GM19023 (cell line): ENCODE data around the gene FOXO6.

Experiments used
- ATAC-seq: cut with Tn5 transposase; IDR thresholded peaks from one replicate; pipeline ENCODE4 v1.9.1; 2021; ENCODE audit warnings: mild to moderate bottlenecking, moderate library complexity; ENCODE audit not compliant: unreplicated experiment

The FOXO6 gene

DNA sequence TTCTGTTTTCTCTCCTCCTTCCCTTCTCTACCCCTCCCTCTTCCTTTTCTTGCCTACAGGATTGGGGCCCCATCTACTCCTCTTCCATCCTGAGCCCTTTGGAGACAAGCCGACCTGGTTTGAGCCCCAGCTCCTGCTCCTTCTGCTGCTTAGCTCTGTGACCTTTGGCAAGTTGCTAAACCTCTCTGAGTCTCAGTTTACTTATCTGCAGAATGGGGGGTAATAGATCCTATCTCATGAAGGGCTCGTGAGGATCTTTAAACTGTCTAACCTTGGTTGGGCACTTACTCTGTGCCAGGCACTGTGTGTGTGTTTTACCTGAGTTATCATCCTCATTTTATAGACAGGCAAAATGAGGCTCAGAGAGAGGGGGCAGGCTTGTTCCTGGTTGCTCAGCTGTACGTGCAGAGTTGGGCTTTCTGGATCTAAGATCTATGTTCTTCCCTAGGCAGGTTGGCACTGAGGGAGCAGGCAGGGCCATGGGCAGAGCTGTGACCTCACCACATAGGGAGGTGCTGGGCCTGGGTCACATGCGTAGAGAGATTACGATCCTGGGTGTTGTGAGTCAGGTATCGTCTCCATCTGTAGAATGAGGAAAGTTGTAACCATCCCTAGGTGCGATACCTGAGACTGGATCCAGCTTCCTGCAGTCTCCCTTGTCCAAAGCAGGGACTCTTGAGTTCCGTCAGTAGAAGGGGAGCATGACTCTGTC is 58.5 kb downstream of the FOXO6 start:
- no peak for ATAC-seq

DNA sequence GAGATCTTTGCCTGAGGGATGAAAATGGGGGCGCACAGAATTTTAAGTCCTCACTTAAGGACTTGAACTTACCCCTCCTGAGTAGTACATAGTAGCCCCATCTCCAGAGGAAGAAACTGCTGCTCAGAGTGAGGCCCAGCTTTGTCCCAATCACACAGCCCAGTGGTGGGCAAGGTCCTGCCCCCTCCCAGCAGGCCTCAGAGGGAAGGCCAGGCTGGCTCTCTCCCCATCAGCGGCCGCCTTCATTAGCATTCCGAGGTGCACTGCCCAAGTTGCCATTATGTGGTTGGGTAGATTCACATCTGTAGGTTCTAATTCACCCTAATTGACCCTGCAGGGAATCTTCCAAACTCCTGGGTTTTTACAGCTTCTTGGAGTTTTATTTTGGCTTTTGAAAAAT is 59.1 kb downstream of the FOXO6 start:
- ATAC-seq = no peak

DNA sequence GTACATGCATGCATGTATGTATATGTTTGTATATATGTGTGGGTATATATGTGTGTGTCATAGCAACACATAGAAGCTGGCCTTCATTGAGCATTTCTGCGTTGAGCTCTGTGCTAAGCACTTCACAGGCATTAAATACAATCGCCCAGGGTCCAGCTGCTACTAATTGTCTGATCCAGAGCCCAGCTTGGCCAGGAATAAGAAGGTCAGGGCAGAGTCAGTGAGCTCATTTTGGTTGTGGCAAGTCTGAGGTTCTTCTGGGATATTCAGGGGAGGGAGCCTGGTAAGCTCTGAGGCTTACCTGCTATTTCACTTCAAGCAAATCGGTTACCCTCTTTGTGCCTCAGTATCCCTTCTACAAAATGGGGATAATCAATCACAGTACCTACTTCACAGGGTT is 59.6 kb downstream of the FOXO6 start:
- ATAC-seq = no peak

- no peak for ATAC-seq
Observed at GRCh38 chr1:41422306-41422705, 61.1 kb downstream of the FOXO6 start.

DNA sequence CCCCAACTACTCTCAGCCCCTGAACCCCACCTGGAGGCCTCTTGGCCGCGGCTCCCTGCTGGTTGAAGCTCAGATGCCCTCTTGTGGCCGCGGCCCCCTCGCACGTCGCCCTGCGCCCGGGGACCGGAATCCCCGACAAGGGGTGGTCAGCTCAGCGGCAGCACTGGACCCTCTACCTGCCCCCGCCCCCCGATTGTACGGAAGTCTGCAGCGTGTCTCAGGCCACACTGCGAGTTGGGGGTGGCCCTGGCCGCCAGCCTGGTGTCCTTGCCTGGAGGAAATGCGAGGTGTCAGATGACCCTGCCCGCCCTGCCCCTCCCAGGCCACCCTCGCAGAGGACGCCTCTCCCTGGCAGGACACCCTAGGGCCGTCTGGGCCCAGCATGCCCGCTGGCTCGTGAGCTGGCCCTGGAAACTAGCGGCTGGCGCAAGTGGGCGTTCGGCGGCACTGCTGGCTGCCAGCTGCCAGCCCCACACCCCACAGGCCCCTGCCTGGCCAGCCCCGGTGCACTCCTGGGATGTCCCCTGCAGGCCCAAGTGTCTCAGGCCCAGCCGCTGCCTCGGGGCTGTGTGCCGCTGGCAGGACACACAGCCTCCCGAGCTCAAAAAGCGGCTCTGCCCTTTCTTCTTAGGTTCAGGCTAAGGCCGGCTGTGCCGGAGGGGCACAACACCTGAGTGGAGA is 62.4 kb downstream of the FOXO6 start:
- no peak for ATAC-seq

DNA sequence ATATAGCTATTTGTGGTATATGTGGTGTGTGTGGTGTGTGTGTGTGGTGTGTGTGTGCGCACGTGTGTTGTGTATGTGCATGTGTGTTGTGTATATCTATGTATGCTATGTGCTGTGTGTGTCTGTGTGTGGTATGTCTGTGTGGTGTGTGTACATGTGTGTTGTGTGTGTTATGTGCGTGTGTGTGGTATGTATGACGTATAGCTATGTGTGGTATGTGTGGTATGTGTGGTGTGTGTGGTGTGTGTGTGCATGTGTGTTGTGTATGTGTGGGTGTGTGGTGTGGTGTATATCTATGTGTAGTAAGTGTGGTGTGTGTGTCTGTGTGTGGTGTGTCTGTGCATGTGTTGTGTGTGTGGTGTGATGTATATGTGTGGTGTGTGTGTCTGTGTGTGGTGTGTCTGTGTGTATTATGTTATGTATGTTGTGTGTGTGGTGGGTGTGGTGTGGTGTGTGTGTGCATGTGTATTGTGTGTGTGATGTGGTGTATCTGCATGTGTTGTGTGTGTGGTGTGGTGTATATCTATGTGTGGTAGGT is 63.4 kb downstream of the FOXO6 start:
- ATAC-seq = no peak

GRCh38 chr1:41425369-41425768 is 64.1 kb downstream of the FOXO6 start:
- ATAC-seq = no peak

DNA sequence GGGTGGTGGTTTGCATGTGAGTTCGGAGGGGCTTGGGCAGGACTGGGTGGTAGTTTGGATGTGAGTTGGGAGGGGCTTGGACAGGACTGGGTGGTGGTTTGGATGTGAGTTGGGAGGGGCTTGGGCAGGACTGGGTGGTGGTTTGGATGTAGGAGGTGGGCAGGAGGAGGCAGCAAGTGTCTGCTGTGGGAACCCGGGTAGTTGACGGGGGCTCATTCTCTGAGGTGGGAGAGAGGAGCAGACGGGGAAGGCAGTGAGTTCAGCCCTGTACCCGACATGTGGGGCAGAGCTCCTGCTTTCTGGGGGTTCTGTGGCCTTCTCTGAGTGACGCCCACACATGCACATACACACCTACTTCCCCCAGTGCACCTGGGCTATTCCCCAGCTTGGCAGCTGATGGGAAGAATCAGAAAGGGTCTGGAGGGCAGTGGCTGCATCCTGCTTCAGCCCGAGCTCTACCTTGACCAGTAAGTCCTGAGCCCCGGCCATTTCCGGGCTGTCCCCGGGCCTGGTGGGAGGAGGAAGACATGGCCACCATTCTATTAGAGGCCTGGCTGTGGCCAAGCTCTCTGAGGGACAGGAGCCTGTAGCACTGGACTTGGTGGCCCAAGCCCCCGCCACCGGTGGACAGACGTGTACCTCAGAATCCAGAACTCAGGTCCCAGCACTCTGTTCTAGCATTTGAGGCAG is 65.1 kb downstream of the FOXO6 start:
- no peak for ATAC-seq

- no peak for ATAC-seq
Observed at GRCh38 chr1:41427122-41427913, 66.1 kb downstream of the FOXO6 start.

GRCh38 chr1:41427916-41428737 is 66.9 kb downstream of the FOXO6 start:
- no peak for ATAC-seq

- no peak for ATAC-seq
Observed at GRCh38 chr1:41428738-41429640, 67.8 kb downstream of the FOXO6 start.

GRCh38 chr1:41429641-41430035 is 68.4 kb downstream of the FOXO6 start:
- no peak for ATAC-seq

DNA sequence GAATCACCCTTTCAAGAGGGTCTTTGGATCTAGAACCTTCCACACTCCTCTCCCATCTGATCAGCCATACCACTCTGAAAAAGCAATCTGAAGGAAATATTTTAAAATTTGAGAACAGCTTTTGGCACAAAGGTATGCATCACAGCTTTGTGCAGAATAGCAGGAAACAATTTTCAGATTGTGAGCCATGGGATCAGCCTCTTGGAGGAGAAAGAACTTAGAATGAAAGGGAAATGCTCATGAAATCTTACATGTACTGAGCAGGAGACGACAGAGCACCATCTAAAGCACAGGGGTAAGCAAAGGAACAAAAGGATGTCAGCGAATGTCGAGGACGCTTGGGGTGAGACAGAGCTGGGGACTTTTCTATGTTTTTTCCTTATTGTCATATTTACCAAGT is 68.8 kb downstream of the FOXO6 start:
- ATAC-seq = no peak

DNA sequence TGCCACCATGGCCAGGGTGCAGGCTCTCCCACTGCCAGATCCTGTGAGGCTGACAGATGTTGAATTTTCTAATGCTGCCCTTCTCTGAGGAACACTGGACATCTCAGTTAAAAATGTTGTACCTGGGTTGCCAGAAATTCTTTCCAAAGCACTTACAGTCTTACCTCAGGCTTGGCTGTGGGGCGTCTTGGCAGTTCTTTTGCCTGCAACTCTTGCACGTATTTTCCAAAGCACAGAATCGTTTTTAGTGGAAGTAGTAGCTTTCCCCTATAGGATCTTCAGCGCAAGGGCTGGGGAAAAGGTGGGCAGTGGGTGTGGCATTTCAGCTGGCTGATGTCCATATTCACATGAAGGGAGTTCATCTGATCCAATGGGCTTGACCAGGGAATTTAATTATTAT is 69.3 kb downstream of the FOXO6 start:
- no peak for ATAC-seq

DNA sequence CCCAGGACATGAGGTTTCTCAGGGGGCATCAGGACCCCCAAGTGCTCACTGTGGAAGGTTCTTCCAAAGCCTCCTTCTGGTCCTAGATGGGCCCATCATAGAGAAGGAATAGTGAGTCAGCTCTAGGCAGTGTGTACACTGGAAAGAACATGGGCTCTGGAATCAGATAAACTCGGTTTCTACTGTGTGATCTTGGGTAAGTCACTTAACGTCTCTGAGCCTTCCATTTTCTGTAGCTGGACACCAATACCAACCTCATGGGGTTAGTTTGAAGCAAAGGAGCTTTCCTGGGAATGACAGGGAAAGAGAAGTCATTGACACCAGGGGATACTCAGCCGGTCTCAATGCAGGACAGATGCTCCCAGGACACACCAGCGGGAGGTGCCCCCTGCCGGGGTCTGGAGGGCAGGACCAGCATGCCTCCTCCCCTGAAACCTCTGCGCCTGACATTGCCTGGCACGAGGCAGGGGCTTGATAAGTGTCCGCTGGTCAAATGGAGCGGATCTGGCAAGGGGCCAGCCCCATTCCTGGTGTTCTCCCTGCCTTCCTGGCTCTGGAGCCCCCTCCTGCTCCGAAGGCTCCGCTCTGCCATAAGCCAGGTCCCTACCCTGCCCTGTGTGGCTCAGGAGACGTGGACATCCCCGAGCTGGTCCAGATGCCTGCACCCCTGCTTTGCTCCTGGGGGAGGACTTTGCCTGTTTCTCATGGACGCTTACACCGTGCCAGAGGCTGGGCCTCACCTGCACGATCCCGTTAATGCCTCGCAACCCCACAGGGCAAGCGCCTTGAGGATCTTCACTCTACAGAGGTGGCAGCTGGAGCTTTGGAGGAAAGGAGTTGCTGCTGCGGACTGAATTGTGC is 70.5 kb downstream of the FOXO6 start:
- ATAC-seq = no peak
